NCI-H2081 (cell line): ENCODE results near the gene ARFIP2.

ENCODE experiments used
- DNase-seq, 2 experiments: peaks; one replicate each; lab custom pipeline; 2025; lab: John Stamatoyannopoulos, UW

ARFIP2 gene

GRCh38 chr11:6442441-6442840 is 38.7 kb downstream of the ARFIP2 start:
- DNase-seq, result no peak

GRCh38 chr11:6440906-6441358 is 40.2 kb downstream of the ARFIP2 start, which contains the start of gene HPX:
Gene HPX (minus strand): TSS chr11:6440987. CDS start chr11:6440963, 24 bp downstream.
- no peak for DNase-seq

DNA sequence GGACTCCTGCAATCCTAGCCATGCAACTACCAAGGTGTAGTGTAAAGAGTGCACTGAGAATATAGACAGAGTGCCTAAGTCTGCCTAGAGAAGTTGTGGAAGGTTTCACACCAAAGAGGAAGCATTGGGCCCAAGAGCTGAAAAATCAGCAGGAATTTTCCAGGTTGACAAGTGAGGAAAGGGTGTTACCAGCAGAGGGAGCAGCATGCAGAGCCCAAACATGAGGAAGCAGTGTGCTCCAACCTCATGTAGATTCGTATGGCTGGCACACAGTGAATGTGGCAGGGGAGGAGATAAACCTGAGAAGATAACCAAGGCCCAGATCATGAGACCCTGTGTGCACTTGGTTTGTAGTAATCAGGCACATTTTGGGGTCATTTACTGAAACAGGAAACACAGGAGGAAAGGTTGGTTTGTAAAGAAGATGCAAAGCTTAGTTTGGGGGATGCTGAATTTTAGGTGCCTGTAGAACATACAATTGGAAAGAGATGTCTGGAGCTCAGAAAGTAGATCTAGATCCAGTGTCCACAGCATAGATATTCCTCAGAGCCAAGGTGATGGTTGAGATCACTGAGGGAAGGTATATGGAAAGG is 42.1 kb downstream of the ARFIP2 start:
- peak; percentile 49 to 66 for DNase-seq

- no peak for DNase-seq
Measured at GRCh38 chr11:6437993-6438392, 43.1 kb downstream of the ARFIP2 start.

- no peak for DNase-seq
Measured at GRCh38 chr11:6437423-6437822, 43.7 kb downstream of the ARFIP2 start.

DNA sequence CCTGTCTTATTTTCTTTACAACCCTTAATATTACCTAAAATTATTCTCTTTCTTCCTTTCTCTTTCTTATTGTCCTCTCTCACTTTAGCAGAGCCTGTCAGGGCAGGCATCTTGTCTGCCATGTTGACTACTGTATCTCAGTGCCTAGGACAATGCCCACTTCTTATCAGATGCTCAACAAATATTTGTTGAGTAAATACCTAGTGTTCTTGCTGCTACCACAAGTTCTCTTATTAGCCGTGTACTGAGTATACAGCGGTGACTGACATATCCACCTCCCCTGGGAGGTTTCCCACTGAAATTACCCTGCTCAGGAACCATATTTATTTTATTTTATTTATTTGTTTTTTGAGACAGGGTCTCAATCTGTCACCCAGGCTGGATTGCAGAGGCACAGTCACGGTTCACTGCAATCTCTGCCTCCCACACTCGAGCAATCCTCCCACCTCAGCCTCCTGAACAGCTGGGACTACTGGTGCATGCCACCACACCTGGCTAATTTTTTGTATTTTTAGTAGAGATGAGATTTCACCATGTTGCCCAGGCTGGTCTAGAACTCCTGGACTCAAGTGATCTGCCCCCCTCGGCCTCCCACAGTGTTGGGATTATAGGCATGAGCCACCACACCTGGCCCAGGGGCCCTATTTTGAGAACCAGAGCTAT is 47.0 kb downstream of the ARFIP2 start:
- no peak for DNase-seq

GRCh38 chr11:6431861-6432260 is 49.3 kb downstream of the ARFIP2 start:
- DNase-seq, result no peak

DNA sequence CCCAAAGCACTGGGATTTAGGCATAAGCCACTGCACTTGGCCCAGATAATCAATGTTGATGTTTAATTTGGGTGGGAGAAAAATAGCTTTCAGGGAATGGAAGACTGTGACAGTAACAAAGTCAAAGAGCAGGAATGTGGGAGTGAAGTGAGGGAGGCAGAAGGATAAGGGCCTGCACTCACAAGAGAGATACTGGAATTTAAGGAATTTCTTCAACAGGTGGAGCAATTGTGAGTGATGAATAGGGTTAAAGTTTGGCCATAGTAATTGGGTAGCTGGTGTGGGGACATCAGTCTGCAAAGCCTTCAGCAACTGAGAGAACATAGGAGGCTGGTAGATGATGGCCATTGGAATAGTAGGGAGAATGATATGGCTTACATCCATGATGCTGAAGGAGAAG is 53.6 kb downstream of the ARFIP2 start:
- no peak for DNase-seq
